Thoracic aorta (tissue), 2 donors: Measurements from ENCODE around the gene ANO1. TPM values are rescaled to one million over a fixed set of nuclear protein-coding genes. Genes with fewer than 3 reads are reported as not detected.

Source experiments
- ATAC-seq: fragments of 150-250 bp; one replicate; pipeline ENCODE4 v1.8.0; 2017; ENCODE audit warnings: low read depth; ENCODE audit not compliant: insufficient number of reproducible peaks, low FRiP score
- DNase-seq: peaks from one replicate; pipeline ENCODE4 v3.0.0-alpha.2; 2020; ENCODE audit warnings: low spot score
- H3K27ac ChIP-seq, 2 donors: fragments of 200-600 bp; sonication (generic); 1 replicate in 1 of 2; 2 replicates in 1 of 2; pipeline ENCODE4 v1.5.1; 2016; ENCODE audit warnings: mild to moderate bottlenecking in 2 of 2, moderate library complexity in 2 of 2
- H3K27me3 ChIP-seq: fragments of 200-600 bp; sonication (generic); replicated peaks from 2 replicates; pipeline ENCODE4 v1.6.0; 2016; ENCODE audit warnings: mild to moderate bottlenecking; ENCODE audit not compliant: insufficient read depth
- H3K36me3 ChIP-seq: fragments of 200-600 bp; sonication (generic); one replicate; pipeline ENCODE4 v1.5.1; 2016
- H3K4me1 ChIP-seq, 2 donors: fragments of 200-600 bp; sonication (generic); 1 replicate in 1 of 2; 2 replicates in 1 of 2; pipeline versions ENCODE4 v1.5.1 to v1.6.0; 2016; ENCODE audit warnings: low read depth in 2 of 2, mild to moderate bottlenecking in 1 of 2; ENCODE audit not compliant: control insufficient read depth in 1 of 2
- H3K4me3 ChIP-seq: fragments of 200-600 bp; sonication (generic); 2 replicates; pipeline ENCODE4 v1.5.1; 2016; ENCODE audit warnings: mild to moderate bottlenecking
- H3K9me3 ChIP-seq: fragments of 200-600 bp; sonication (generic); 2 replicates; pipeline ENCODE4 v1.5.1; 2016
- CTCF ChIP-seq: fragments of 200-600 bp; sonication (generic); IDR thresholded peaks from one replicate; pipeline ENCODE4 v1.5.1; 2019; ENCODE audit warnings: antibody characterized with exemption
- total RNA-seq, 2 donors: library from RNA; depleted of rRNA; stranded (reverse); fragments of >200 nt; gene quantifications; one replicate each; pipeline versions ENCODE4 v1.1.0 to v1.2.3, GENCODE V29; 2016

ANO1 gene
- total RNA-seq, 2 donors from 2014 or later: 122 to 161 TPM

- Histone ChIP-seq H3K9me3 (no peaks in the 10 kb centered on the region), H3K27ac (peak overlapping the region; percentile 49 to 74), H3K36me3 (peaks cover 13% of the 10 kb centered on the region), H3K4me1 (peaks cover 21 to 62% of the 10 kb centered on the region in 2 donors), H3K27me3 (no peaks in the 10 kb centered on the region), H3K4me3 (no peak overlapping the region)
- TF ChIP-seq CTCF: no peak
- ATAC-seq: no peak
- no peak for DNase-seq
Observed at GRCh38 chr11:70122490-70123198, 44.5 kb downstream of the ANO1 start.

- H3K4me1 ChIP-seq: peaks cover 24 to 72% of the 10 kb centered on the region in 2 donors
- H3K27ac ChIP-seq: peak overlapping the region; percentile 49 to 74
- no peak for DNase-seq
- H3K36me3 ChIP-seq: peaks cover 6% of the 10 kb centered on the region
- TF ChIP-seq CTCF: no peak
- no peaks in the 10 kb centered on the region for H3K27me3 ChIP-seq
- H3K4me3 ChIP-seq: no peak overlapping the region
- no peak for ATAC-seq
- H3K9me3 ChIP-seq: no peaks in the 10 kb centered on the region
Observed at GRCh38 chr11:70123711-70124110, 45.6 kb downstream of the ANO1 start.

GRCh38 chr11:70124321-70125000 is 46.3 kb downstream of the ANO1 start:
- H3K9me3 ChIP-seq: no peaks in the 10 kb centered on the region
- peaks cover 27 to 80% of the 10 kb centered on the region in 2 donors for H3K4me1 ChIP-seq
- DNase-seq: peak; percentile 69
- no peak overlapping the region for H3K4me3 ChIP-seq
- peak overlapping the region; percentile 49 to 74 for H3K27ac ChIP-seq
- ATAC-seq: peak; percentile 67
- no peaks in the 10 kb centered on the region for H3K27me3 ChIP-seq
- peaks cover 5% of the 10 kb centered on the region for H3K36me3 ChIP-seq
- TF ChIP-seq CTCF: no peak

GRCh38 chr11:70126494-70126893 is 48.4 kb downstream of the ANO1 start:
- Histone ChIP-seq H3K27me3 (no peaks in the 10 kb centered on the region), H3K4me1 (peaks cover 27 to 84% of the 10 kb centered on the region in 2 donors), H3K36me3 (peaks cover 4% of the 10 kb centered on the region), H3K9me3 (no peaks in the 10 kb centered on the region), H3K4me3 (no peak overlapping the region), H3K27ac (peak overlapping the region; percentile 59 to 74)
- no peak for TF ChIP-seq CTCF
- DNase-seq: no peak
- ATAC-seq: no peak

GRCh38 chr11:70127653-70128434 is 49.7 kb downstream of the ANO1 start:
- peaks cover 27 to 79% of the 10 kb centered on the region in 2 donors for H3K4me1 ChIP-seq

More at GRCh38 chr11:70127653-70128434, 49.7 kb downstream of the ANO1 start:
- no peak for DNase-seq
- Histone ChIP-seq H3K27me3 (no peaks in the 10 kb centered on the region), H3K27ac (peak overlapping the region; percentile 80 to 86), H3K4me3 (no peak overlapping the region), H3K9me3 (no peaks in the 10 kb centered on the region), H3K36me3 (peaks cover 16% of the 10 kb centered on the region)
- peak; percentile 15 for TF ChIP-seq CTCF
- peak; percentile 32 for ATAC-seq
